Testis (tissue), 2 donors: ENCODE measurements around the gene FAM83B.

Experiments
- CTCF ChIP-seq, 3 experiments: fragments of 450-650 bp in 2 of 3; fragments of 200-600 bp in 1 of 3; sonication (generic) in 1 of 3; IDR thresholded peaks; one replicate each; pipeline ENCODE4 v1.5.1; 2016 to 2019; ENCODE audit warnings: antibody characterized with exemption in 3 of 3, mild to moderate bottlenecking in 2 of 3, moderate library complexity in 1 of 3
- POLR2A ChIP-seq: fragments of 450-650 bp; IDR thresholded peaks from one replicate; pipeline ENCODE4 v1.6.1; 2017; ENCODE audit warnings: antibody characterized with exemption, mild to moderate bottlenecking, moderate library complexity

GRCh38 chr6:54920628-54921027 is 74.1 kb downstream of the FAM83B start:
- TF ChIP-seq CTCF (IDR thresholded peaks at IDR 0.05) (no peak), POLR2A (no peak)
